ENCODE results near the gene HLA-DQA1.

DNA sequence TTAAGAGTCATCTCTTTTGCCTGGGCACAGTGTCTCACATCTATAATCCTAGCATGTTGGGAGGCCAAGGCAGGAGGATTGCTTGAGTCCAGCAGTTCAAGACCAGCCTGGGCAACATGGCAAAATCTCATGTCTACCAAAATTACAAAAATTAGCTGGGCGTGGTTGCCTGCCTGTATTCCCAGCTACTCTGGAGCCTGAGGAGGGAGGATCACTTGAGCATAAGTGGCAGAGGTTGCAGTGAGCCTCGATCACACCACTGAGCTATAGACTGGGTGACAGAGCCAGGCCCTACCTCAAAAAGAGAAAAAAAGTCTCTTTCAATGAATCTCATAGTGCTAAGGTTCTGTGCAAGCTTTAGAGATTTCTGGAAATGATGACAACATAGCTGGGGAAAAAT, 49.0 kb upstream of the HLA-DQA1 start:
- TF ChIP-seq CTCF (IDR thresholded peaks at IDR 0.05) = no peak
- TF ChIP-seq POLR2A (IDR thresholded peaks at IDR 0.05) = no peak
